Right forelimb (tissue), 1 donor: ENCODE results near the gene SCNN1A.

ENCODE experiments used
- DNase-seq: peaks from one replicate; pipeline ENCODE4 v3.0.0-alpha.2; 2018

The SCNN1A gene

GRCh38 chr12:6330999-6331714 is 44.2 kb downstream of the SCNN1A start:
- no peak for DNase-seq

- DNase-seq = no peak
These were observed 45.2 kb downstream of the SCNN1A start for GRCh38 chr12:6330192-6330591.

- no peak for DNase-seq
These were observed 45.7 kb downstream of the SCNN1A start for GRCh38 chr12:6329703-6330064.

- DNase-seq = no peak
These were observed 46.2 kb downstream of the SCNN1A start for GRCh38 chr12:6328945-6329702.

GRCh38 chr12:6328045-6328779 is 47.2 kb downstream of the SCNN1A start:
- no peak for DNase-seq

GRCh38 chr12:6327229-6328041 is 47.9 kb downstream of the SCNN1A start:
- no peak for DNase-seq

- no peak for DNase-seq
These were observed 48.8 kb downstream of the SCNN1A start for GRCh38 chr12:6326316-6327228.

GRCh38 chr12:6324936-6325750 is 50.2 kb downstream of the SCNN1A start:
- no peak for DNase-seq

- DNase-seq = no peak
These were observed 51.2 kb downstream of the SCNN1A start for GRCh38 chr12:6323995-6324711.

GRCh38 chr12:6323340-6323994 is 51.9 kb downstream of the SCNN1A start:
- no peak for DNase-seq

- DNase-seq = no peak
These were observed 52.4 kb downstream of the SCNN1A start for GRCh38 chr12:6322969-6323339.

- no peak for DNase-seq
These were observed 53.0 kb downstream of the SCNN1A start for GRCh38 chr12:6322352-6322751.

GRCh38 chr12:6321905-6322304 is 53.5 kb downstream of the SCNN1A start:
- DNase-seq = no peak

GRCh38 chr12:6319446-6319845 is 55.9 kb downstream of the SCNN1A start:
- DNase-seq = no peak

GRCh38 chr12:6318440-6318879 is 56.9 kb downstream of the SCNN1A start:
- no peak for DNase-seq

- DNase-seq = no peak
These were observed 57.5 kb downstream of the SCNN1A start for GRCh38 chr12:6317693-6318439.

- DNase-seq = no peak
These were observed 58.3 kb downstream of the SCNN1A start for GRCh38 chr12:6316921-6317692.
